Astrocyte (in vitro differentiated cells and primary cell): ENCODE measurements around the gene DUSP3.

ENCODE experiments used
- EZH2 ChIP-seq: IDR thresholded peaks from 2 replicates; pipeline ENCODE4 v1.6.1; 2012; ENCODE audit warnings: mild to moderate bottlenecking, low read length, inconsistent platforms; ENCODE audit not compliant: insufficient read depth
- TF ChIP-seq, protein P1 (sequence below): IDR thresholded peaks from 2 replicates; pipeline ENCODE4 v1.5.1; 2011; ENCODE audit warnings: low read depth, mild to moderate bottlenecking, inconsistent platforms, low read length, moderate library complexity; ENCODE audit not compliant: insufficient read depth

DNA sequence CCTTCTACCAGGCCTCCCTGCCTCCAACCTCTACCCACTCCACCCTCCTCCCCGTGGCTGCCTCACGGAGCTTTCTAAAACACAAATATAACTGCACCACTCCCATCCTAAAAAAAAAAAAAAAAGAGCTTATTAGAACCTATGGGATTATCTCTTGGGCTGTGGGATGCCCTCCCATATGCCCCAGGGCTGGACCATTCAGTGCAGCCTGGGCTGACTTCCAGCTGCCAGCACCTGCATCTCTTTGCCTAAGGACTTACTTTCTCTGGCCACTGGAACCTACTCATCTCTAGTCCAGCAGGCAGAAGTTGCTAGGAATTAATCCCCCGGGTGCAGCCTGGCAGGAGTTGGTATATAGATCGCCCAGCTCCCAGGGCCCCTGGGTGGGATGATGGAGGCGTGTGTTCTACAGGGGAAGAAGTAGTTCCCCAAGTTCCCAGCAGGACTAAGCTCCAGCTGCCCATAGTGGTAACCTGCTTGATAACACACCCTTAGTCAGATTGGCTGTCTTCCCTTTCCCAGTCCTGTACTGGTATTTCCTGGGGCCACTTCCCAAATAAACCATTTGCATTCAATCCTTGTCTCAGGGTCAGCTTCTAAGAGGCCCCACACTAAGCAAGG is 43.9 kb upstream of the DUSP3 start:
- TF ChIP-seq, protein P1, sequence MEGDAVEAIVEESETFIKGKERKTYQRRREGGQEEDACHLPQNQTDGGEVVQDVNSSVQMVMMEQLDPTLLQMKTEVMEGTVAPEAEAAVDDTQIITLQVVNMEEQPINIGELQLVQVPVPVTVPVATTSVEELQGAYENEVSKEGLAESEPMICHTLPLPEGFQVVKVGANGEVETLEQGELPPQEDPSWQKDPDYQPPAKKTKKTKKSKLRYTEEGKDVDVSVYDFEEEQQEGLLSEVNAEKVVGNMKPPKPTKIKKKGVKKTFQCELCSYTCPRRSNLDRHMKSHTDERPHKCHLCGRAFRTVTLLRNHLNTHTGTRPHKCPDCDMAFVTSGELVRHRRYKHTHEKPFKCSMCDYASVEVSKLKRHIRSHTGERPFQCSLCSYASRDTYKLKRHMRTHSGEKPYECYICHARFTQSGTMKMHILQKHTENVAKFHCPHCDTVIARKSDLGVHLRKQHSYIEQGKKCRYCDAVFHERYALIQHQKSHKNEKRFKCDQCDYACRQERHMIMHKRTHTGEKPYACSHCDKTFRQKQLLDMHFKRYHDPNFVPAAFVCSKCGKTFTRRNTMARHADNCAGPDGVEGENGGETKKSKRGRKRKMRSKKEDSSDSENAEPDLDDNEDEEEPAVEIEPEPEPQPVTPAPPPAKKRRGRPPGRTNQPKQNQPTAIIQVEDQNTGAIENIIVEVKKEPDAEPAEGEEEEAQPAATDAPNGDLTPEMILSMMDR = no peak
- no peak for TF ChIP-seq EZH2
